SK-N-SH treated with all-trans-retinoic acid at 6 μM for 48 hours (cell line): ENCODE measurements around the gene GPATCH3.

Experiments
- ATAC-seq: fragments of 200-7000 bp; cut with Tn5 transposase; 3 replicates; pipeline ENCODE4 v1.9.1; 2020; ENCODE audit warnings: mild to moderate bottlenecking, moderate library complexity
- ESRRG ChIP-seq: fragments of 250-450 bp; sonication (Bioruptor Pico); IDR thresholded peaks from 2 replicates; pipeline ENCODE4 v1.6.1; 2021; ENCODE audit warnings: mild to moderate bottlenecking
- GLIS3 ChIP-seq: fragments of 250-450 bp; sonication (Bioruptor Pico); IDR thresholded peaks from 2 replicates; pipeline ENCODE4 v1.5.0; 2020; ENCODE audit warnings: mild to moderate bottlenecking, moderate library complexity
- PATZ1 ChIP-seq: fragments of 250-450 bp; sonication (Bioruptor Pico); IDR thresholded peaks from 2 replicates; pipeline ENCODE4 v1.8.0; 2020; ENCODE audit warnings: mild to moderate bottlenecking, moderate library complexity, borderline replicate concordance
- POU6F1 ChIP-seq: fragments of 250-450 bp; sonication (Bioruptor Pico); IDR thresholded peaks from 2 replicates; pipeline ENCODE4 v1.8.0; 2021; ENCODE audit warnings: low read depth, mild to moderate bottlenecking, moderate library complexity, borderline replicate concordance
- RARB ChIP-seq: fragments of 250-450 bp; sonication (Bioruptor Pico); IDR thresholded peaks from 2 replicates; pipeline ENCODE4 v1.8.0; 2021; ENCODE audit warnings: mild to moderate bottlenecking, moderate library complexity
- TCF4 ChIP-seq: fragments of 250-450 bp; sonication (Bioruptor Pico); IDR thresholded peaks from 2 replicates; pipeline ENCODE4 v1.8.0; 2021; ENCODE audit warnings: mild to moderate bottlenecking, moderate library complexity, borderline replicate concordance
- TOX ChIP-seq: fragments of 250-450 bp; sonication (Bioruptor Pico); IDR thresholded peaks from 2 replicates; pipeline ENCODE4 v1.8.0; 2021; ENCODE audit warnings: mild to moderate bottlenecking, moderate library complexity, borderline replicate concordance
- TSHZ2 ChIP-seq: fragments of 250-450 bp; sonication (Bioruptor Pico); IDR thresholded peaks from 2 replicates; pipeline ENCODE4 v1.5.0; 2020; ENCODE audit warnings: mild to moderate bottlenecking, moderate library complexity
- ZC3H10 ChIP-seq: fragments of 250-450 bp; sonication (Bioruptor Pico); IDR thresholded peaks from 2 replicates; pipeline ENCODE4 v1.5.1; 2021; ENCODE audit warnings: mild to moderate bottlenecking, moderate library complexity
- ZFP3 ChIP-seq: fragments of 250-450 bp; sonication (Bioruptor Pico); IDR thresholded peaks from 2 replicates; pipeline ENCODE4 v1.5.0; 2020; ENCODE audit warnings: mild to moderate bottlenecking, moderate library complexity
- ZNF70 ChIP-seq: fragments of 450-650 bp; formaldehyde crosslinking; IDR thresholded peaks from 2 replicates; pipeline ENCODE4 v1.5.0; 2020; ENCODE audit warnings: mild to moderate bottlenecking, moderate library complexity
- TF ChIP-seq, protein P1 (sequence below): fragments of 250-450 bp; sonication (Bioruptor Pico); IDR thresholded peaks from 2 replicates; pipeline ENCODE4 v1.5.1; 2020; ENCODE audit warnings: low read depth, mild to moderate bottlenecking, moderate library complexity

Gene GPATCH3

DNA sequence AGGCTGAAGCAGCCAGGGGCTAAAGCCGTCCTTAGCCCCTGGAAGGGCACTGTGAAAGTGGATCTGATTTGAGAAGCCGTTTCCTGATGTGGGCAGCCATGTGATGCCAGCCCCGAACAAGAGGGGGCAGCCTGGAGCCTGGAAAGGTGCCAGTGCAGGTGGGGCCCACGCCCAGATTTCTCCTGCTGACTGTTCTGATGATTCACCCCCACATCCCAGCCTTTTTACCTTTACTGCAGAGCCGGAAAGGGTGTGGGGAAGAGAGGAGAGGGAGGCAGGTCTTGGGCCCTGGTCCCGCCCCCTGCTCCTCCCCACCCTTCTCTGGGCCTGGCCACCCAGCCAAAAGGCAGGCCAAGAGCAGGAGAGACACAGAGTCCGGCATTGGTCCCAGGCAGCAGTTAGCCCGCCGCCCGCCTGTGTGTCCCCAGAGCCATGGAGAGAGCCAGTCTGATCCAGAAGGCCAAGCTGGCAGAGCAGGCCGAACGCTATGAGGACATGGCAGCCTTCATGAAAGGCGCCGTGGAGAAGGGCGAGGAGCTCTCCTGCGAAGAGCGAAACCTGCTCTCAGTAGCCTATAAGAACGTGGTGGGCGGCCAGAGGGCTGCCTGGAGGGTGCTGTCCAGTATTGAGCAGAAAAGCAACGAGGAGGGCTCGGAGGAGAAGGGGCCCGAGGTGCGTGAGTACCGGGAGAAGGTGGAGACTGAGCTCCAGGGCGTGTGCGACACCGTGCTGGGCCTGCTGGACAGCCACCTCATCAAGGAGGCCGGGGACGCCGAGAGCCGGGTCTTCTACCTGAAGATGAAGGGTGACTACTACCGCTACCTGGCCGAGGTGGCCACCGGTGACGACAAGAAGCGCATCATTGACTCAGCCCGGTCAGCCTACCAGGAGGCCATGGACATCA lies 37.2 kb downstream of the GPATCH3 start, which contains the start of gene SFN (continued):
- no peak for TF ChIP-seq POU6F1 (CRISPR knock-in tag)
- TF ChIP-seq ESRRG (CRISPR knock-in tag) = no peak
- TF ChIP-seq, protein P1, sequence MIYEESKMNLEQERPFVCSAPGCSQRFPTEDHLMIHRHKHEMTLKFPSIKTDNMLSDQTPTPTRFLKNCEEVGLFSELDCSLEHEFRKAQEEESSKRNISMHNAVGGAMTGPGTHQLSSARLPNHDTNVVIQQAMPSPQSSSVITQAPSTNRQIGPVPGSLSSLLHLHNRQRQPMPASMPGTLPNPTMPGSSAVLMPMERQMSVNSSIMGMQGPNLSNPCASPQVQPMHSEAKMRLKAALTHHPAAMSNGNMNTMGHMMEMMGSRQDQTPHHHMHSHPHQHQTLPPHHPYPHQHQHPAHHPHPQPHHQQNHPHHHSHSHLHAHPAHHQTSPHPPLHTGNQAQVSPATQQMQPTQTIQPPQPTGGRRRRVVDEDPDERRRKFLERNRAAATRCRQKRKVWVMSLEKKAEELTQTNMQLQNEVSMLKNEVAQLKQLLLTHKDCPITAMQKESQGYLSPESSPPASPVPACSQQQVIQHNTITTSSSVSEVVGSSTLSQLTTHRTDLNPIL (CRISPR knock-in tag) = no peak
- no peak for TF ChIP-seq TOX (CRISPR knock-in tag)
- no peak for TF ChIP-seq PATZ1

DNA sequence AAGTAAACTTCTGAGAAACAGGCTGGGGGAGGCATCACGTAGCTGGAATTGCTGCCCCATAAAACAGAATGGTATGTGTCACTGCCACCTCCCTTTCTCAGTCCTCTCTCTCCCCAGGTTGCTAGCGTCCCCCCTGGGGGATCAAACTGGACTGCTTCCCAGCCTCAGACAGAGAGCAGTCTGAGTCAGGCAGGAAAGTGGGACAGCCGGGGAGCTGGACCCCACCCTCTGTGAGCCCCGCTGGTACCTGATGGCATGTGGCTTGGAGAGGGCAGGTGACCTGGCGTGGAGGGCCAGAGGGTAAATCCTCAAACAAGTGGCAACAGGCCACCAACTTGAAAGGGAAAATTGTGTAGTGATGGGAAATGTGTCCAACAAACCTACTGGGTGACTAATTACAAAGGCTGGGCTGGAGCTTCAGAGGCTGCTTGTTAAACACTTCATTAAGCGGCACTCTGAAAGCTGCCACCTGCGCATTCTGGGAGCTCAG lies 38.3 kb downstream of the GPATCH3 start:
- no peak for TF ChIP-seq GLIS3
- no peak for TF ChIP-seq TSHZ2 (CRISPR knock-in tag)
- TF ChIP-seq ZNF70 = no peak
- no peak for TF ChIP-seq TCF4 (CRISPR knock-in tag)
- TF ChIP-seq ZC3H10 (CRISPR knock-in tag) = no peak
- TF ChIP-seq RARB (CRISPR knock-in tag) = no peak
- TF ChIP-seq, protein P1 (CRISPR knock-in tag) = no peak
- no peak for TF ChIP-seq POU6F1 (CRISPR knock-in tag)
- no peak for ATAC-seq

- no peak for ATAC-seq
- TF ChIP-seq ZFP3 (CRISPR knock-in tag) (peak; percentile 69), POU6F1 (CRISPR knock-in tag) (no peak)
Measured at GRCh38 chr1:26861286-26861701, 39.0 kb downstream of the GPATCH3 start.
